Measurements from ENCODE around the gene MSGN1.
"Not testable (repeated sequence)": the region's sequence is repeated elsewhere in the genome, so short reads cannot be mapped to it uniquely, and the experiment has no call there.

MSGN1 gene

DNA sequence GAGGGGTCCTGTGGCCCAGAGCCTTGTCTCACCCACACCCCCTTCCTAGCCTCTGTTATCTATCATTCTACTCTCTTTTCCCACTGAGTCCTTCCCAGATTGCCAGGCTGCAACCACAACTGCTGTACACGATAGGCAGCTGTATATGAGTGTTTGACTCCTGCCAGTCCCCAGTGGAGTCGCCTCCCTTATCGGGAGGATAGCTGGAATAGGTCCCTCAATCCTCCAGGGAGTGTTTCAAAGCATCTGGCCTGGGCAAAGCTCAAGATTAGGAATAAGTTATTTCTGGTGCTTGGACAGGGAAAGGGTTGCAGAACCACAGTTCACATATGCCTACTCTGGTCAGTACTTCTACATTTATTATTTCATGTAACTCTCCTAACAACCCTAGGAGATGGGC is 4.8 kb downstream of the MSGN1 start:
- Mint-ChIP-seq H3K9me3 (no peaks in the 10 kb centered on the region), H3K4me3 (no peak overlapping the region), H3K27ac (no peak overlapping the region), H3K27me3 (peaks cover 29% of the 10 kb centered on the region), H3K4me1 (ENCODE audit: low read depth) (peaks cover 2% of the 10 kb centered on the region), H3K36me3 (ENCODE audit: low read depth) (no peaks in the 10 kb centered on the region)
- DNase-seq = no peak

DNA sequence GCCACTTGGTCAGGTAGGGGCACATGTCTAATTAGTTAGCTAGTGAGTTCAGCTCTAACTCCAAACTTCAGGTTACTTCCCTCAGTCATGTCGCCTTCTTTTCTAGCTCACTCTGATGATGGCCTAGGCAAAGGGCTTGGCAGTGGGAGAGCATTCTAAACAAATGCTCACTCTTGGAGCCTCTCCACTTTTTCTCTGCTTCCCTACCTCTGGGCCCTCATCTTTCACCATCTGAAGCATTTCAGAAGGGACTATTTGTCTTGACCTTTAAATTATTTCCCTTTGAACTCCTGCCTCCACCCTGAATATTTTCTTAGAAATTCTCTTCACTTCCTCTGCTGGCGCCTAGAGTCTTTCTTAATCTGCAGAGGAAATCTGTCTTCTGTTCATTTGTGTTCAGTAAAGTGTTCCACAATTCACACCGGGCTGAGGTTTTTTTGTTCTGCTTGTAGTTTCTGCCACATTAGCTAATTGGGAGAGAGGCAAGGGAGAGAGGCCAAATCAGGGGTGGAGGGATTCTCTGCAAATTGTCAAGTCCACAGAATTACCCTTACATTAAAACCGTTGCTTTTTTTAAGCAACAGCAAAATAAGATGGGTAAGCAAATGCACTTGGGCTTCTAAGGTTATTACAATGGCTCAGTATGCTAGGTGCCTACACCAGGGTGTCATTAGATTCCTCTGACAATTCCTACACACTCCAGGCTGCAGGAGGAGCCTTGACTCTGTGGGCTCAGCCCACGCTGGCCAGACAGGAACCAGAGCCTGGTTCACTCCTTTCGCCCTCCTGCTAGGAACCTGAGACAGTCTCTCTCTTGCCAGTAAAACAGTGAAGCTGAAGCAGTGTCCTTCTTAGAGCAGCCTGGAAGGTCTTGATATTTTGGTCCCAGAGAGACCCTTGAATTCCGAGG is 5.5 kb downstream of the MSGN1 start:
- Mint-ChIP-seq H3K36me3 (ENCODE audit: low read depth) (no peaks in the 10 kb centered on the region), H3K27ac (no peak overlapping the region), H3K4me3 (no peak overlapping the region), H3K27me3 (peaks cover 23% of the 10 kb centered on the region), H3K9me3 (no peaks in the 10 kb centered on the region), H3K4me1 (ENCODE audit: low read depth) (peaks cover 2% of the 10 kb centered on the region)
- no peak for DNase-seq

DNA sequence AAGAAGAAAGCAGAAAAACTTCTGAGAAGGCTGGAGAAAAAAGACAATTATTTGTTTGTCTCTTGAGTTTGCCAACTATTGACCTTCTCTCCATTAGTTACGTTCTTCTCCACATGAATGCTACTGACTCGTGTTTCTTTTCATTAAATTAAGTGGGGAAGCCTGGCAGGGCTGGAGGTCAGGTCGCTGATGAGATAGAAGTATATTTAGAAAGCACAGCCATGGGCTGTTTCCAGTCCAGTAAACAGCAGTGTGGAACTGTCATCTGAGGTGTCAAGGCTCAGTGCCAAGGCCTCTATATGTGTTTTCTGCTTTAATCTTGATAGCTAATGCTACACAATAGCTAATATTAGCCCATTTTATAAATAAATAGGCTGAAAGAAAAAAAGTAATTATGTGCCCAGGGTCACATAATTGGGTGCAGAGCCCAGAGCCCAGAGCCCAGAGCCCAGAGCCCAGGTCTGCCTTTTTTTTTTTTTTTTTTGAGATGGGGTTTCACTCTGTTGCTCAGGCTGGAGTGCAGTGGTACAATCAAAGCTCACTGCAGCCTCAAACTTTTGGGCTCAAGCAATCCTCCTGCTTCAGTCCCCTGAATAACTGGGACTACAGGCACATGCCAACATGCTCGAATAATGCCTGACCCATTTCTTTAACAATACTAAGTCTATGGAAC is 6.3 kb downstream of the MSGN1 start:
- Mint-ChIP-seq H3K36me3 (ENCODE audit: low read depth) (no peaks in the 10 kb centered on the region), H3K27ac (no peak overlapping the region), H3K27me3 (peaks cover 21% of the 10 kb centered on the region), H3K4me1 (ENCODE audit: low read depth) (peaks cover 2% of the 10 kb centered on the region), H3K4me3 (no peak overlapping the region), H3K9me3 (no peaks in the 10 kb centered on the region)
- DNase-seq = no peak

DNA sequence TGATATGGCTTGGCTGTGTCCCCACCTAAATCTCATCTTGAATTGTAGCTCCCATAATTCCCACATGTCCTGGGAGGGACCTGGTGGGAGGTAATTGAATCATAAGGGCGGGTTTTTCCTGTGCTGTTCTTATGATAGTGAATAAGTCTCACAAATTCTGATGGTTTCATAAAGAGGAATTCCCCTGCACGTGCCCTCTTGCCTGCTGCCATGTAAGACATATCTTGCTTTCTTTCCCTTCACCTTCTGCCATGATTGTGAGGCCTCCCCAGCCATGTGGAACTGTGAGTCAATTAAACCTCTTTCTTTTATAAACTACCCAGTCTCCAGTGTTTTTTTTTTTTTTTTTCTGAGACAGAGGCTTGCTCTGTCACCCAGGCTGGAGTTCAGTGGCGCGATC is 7.4 kb downstream of the MSGN1 start:
- DNase-seq; H3K4me3 Mint-ChIP-seq; H3K27ac Mint-ChIP-seq; H3K4me1 Mint-ChIP-seq (ENCODE audit: low read depth); H3K36me3 Mint-ChIP-seq (ENCODE audit: low read depth); H3K9me3 Mint-ChIP-seq: not testable (repeated sequence)
- H3K27me3 Mint-ChIP-seq = peaks cover 27% of the 10 kb centered on the region

DNA sequence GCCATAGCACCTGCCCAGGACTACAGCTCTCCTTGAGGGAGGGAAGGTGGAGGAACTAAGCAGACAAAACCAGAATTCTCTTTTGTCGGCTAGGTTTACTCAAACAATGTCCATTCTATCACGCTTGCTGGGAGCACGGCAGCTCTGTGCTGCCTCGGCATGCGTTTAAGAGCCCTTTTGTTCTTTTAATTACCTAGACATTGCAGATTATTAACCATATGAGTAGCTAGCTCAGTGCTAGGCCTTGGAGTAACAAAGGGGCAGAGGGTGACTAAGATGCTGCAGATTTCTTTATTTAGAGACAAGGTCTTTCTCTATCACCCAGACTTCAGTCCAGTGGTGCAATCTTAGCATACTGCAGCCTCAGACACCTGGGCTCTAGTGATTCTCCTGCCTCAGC is 11.1 kb downstream of the MSGN1 start:
- no peak overlapping the region for H3K4me3 Mint-ChIP-seq
- H3K4me1 Mint-ChIP-seq (ENCODE audit: low read depth) = peaks cover 5% of the 10 kb centered on the region
- H3K36me3 Mint-ChIP-seq (ENCODE audit: low read depth) = no peaks in the 10 kb centered on the region
- no peak for DNase-seq
- H3K27me3 Mint-ChIP-seq = peaks cover 48% of the 10 kb centered on the region
- H3K27ac Mint-ChIP-seq = no peak overlapping the region
- no peaks in the 10 kb centered on the region for H3K9me3 Mint-ChIP-seq

DNA sequence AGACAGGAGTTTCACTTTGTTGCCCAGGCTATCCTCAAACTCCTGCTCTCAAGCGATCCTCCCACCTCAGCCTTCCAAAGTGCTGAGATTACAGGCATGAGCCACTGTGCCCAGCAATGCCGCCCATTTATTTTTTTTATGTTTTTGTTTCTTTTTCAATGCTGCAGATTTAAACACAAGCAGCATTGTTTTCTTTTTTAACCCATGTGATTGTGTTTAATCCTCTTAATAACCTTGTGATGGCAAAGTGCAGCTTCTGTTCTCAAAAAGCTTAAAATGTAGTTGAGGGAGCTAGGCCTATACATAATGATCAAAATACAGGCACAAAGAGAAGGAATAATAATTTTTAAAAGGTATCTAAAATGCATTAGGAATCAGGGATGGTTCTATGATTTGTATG is 11.5 kb downstream of the MSGN1 start:
- Mint-ChIP-seq H3K9me3 (no peaks in the 10 kb centered on the region), H3K4me1 (ENCODE audit: low read depth) (peaks cover 5% of the 10 kb centered on the region), H3K27ac (no peak overlapping the region), H3K27me3 (peaks cover 46% of the 10 kb centered on the region), H3K4me3 (no peak overlapping the region), H3K36me3 (ENCODE audit: low read depth) (no peaks in the 10 kb centered on the region)
- no peak for DNase-seq

DNA sequence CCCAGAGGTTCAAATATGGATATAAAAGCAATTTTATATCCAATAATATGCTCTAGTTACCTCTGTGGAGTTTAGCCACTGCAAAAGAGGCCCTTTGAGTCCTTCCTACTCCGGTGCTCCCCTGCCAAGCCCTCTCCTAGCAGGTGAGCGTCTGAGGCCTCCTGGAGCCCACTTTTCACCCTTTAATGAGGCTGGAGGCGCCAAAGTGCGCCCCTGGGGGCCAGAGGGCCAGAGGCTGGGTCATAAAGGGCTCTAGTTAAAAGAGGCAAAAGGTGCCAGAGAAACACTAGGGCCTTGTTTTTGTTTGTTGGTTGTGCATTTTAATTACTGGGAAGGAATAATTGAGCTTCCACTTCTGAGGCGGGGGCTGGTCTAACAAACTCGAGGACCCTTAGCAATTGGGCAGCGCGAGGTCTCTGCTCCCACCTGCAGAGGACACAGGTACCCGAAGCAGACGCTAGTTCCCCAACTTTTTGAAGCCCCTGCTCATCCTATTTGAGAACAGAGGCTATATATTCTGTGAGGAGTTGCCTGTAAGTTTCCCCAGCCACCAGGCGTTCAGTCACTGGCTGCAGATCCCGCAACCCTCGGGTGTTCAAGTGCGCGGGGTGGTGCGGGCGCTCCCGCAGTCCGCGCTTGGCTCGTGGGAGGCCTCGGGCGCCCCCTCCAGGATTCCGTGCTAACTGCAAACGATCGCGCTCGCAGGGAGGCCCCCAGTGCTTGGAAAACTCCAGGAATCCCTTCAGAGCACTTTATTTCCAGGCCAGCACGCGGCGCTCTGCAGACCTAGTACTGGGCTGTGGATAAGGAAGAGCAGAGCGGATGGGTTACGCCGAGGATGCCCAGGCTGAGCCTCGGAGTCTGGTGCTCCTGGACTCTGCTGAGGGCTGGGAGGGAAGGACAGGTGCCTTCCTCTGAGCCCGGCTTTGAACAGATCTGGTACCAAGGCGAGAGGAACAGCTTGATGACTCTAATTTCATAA is 14.1 kb downstream of the MSGN1 start:
- Mint-ChIP-seq H3K4me3 (no peak overlapping the region), H3K9me3 (no peaks in the 10 kb centered on the region), H3K27me3 (peaks cover 39% of the 10 kb centered on the region), H3K4me1 (ENCODE audit: low read depth) (peaks cover 5% of the 10 kb centered on the region), H3K27ac (no peak overlapping the region), H3K36me3 (ENCODE audit: low read depth) (no peaks in the 10 kb centered on the region)
- peak; percentile 59 for DNase-seq

DNA sequence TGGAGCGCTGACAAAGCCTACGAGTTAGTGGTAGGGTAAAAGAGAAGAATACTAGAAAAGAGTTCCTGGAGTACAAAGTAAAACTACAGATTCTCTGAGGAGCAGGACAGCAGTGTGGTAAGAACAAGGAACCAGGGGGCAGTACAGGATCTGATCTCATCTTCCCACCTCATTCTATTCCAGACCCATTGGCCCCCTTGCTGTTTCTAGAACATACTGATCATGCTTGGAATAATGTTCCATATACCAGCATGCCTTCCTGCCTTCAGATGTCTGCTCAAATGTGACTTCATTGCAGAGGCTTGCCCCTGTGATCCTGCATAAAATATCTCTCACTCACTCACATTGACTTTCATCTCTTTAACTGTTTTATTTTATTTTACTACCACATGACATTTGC is 19.3 kb downstream of the MSGN1 start:
- H3K27ac Mint-ChIP-seq = no peak overlapping the region
- no peaks in the 10 kb centered on the region for H3K9me3 Mint-ChIP-seq
- peaks cover 13% of the 10 kb centered on the region for H3K27me3 Mint-ChIP-seq
- no peak for DNase-seq
- H3K4me1 Mint-ChIP-seq (ENCODE audit: low read depth) = peaks cover 3% of the 10 kb centered on the region
- H3K36me3 Mint-ChIP-seq (ENCODE audit: low read depth) = no peaks in the 10 kb centered on the region
- no peak overlapping the region for H3K4me3 Mint-ChIP-seq

DNA sequence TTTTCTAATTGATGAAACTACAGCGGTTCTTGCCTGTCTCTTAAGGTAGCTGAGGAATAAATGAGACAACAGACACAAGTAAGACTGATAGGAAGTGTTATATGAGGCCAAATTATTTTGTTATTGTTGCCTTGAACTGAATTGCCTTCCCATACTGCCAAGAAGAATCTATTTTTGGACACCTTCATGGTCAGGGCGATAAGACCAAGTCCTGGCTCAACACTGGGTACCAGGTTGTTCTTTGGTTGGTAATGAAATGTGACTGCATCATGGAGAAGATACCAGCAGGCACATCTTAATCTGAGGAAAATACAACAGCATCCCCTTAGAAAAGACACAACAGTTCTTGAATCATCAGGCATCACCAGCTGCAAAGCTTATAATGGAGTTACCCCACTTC is 23.7 kb downstream of the MSGN1 start:
- no peaks in the 10 kb centered on the region for H3K9me3 Mint-ChIP-seq

DNA sequence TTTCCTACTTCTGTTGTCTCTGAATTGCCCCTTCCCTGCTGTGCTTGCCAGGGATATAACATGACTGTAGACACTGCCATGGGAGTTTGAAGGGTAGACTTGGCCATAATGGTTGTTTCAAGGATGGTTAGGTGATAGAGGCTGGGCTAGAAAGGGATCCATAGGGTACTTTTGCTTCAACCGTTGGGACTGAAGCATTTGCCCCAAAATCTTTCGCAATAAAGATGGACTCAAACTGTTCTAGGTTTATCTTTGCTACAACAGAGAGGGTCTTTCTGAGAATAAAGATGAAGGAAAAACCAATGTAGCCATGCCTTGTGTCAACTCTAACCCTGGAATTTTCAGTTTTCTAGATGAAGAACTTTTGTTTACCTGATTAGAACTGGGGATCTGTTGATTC is 27.2 kb downstream of the MSGN1 start:
- no peak for DNase-seq
- H3K36me3 Mint-ChIP-seq (ENCODE audit: low read depth) = no peaks in the 10 kb centered on the region
- no peaks in the 10 kb centered on the region for H3K4me1 Mint-ChIP-seq (ENCODE audit: low read depth)
- H3K4me3 Mint-ChIP-seq = no peak overlapping the region
- no peaks in the 10 kb centered on the region for H3K9me3 Mint-ChIP-seq
- H3K27me3 Mint-ChIP-seq = peaks cover 8% of the 10 kb centered on the region
- H3K27ac Mint-ChIP-seq = no peak overlapping the region

More for the DNA sequence above, 23.7 kb downstream of the MSGN1 start:
- no peak for DNase-seq
- Mint-ChIP-seq H3K27ac (no peak overlapping the region), H3K36me3 (ENCODE audit: low read depth) (no peaks in the 10 kb centered on the region), H3K4me1 (ENCODE audit: low read depth) (no peaks in the 10 kb centered on the region), H3K27me3 (peaks cover 12% of the 10 kb centered on the region), H3K4me3 (no peak overlapping the region)

DNA sequence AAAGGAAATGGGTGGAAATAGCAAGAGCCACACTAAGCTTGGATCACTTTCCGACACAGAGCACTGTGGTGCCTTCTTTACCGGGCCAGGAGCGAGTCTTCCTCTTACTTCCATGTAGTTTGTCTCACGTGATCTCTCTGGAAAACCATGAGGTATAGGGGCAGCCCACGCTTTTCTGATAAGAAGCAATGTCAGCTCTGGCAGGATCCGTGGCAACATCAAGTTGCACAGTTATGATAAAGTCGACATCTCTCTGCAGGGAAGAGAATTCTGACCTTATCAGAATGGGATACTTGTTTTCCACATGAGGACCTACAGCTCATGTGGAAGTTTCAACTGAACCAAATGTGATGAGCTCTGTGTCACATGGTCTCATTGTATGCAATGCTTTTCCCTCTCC is 29.5 kb downstream of the MSGN1 start:
- no peaks in the 10 kb centered on the region for H3K36me3 Mint-ChIP-seq (ENCODE audit: low read depth)
- H3K27ac Mint-ChIP-seq = no peak overlapping the region
- no peak overlapping the region for H3K4me3 Mint-ChIP-seq
- no peak for DNase-seq
- H3K27me3 Mint-ChIP-seq = peaks cover 8% of the 10 kb centered on the region
- H3K9me3 Mint-ChIP-seq = no peaks in the 10 kb centered on the region
- H3K4me1 Mint-ChIP-seq (ENCODE audit: low read depth) = no peaks in the 10 kb centered on the region

DNA sequence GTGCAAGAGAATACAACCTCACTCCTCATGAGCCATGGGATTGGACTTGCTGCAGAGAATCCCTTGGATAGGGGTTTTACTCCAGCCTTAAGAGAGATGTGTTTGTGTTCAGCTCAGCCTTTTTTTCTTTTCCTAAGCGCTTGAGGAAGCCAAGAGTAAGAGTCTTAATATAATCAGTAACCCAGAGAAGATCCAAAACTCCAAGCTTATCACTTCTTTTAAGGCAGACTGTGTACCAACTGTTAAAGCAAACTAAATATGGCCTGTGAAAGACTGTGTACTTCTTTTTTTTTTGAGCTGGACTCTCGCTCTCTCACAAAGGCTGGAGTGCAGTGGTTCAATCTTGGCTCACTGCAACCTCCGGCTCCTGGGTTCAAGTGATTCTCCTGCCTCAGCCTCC is 30.4 kb downstream of the MSGN1 start:
- no peak overlapping the region for H3K4me3 Mint-ChIP-seq
- no peaks in the 10 kb centered on the region for H3K9me3 Mint-ChIP-seq
- H3K27me3 Mint-ChIP-seq = peaks cover 11% of the 10 kb centered on the region
- no peaks in the 10 kb centered on the region for H3K36me3 Mint-ChIP-seq (ENCODE audit: low read depth)
- no peak for DNase-seq
- H3K27ac Mint-ChIP-seq = no peak overlapping the region
- H3K4me1 Mint-ChIP-seq (ENCODE audit: low read depth) = no peaks in the 10 kb centered on the region

DNA sequence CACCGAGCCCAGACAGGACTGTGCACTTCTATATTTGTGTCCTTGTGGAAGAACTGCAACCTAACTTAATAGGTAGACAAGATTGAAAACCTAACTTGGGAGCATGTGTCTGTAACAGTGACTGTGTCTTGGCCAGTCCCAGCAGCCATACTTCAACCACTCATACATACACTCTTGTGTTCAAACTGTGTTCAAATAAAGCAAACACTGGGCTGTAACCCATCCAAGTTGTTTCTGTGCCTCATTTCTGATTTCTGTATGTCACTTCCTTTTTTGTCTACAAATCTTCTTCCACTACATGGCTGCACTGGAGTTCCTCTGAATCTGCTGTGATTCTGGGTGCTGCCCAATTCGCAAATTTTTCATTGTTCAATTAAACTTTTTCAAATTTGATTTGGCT is 31.0 kb downstream of the MSGN1 start:
- no peaks in the 10 kb centered on the region for H3K4me1 Mint-ChIP-seq (ENCODE audit: low read depth)
- H3K4me3 Mint-ChIP-seq = no peak overlapping the region
- peaks cover 10% of the 10 kb centered on the region for H3K27me3 Mint-ChIP-seq
- DNase-seq = no peak
- H3K9me3 Mint-ChIP-seq = no peaks in the 10 kb centered on the region
- no peak overlapping the region for H3K27ac Mint-ChIP-seq
- H3K36me3 Mint-ChIP-seq (ENCODE audit: low read depth) = no peaks in the 10 kb centered on the region

DNA sequence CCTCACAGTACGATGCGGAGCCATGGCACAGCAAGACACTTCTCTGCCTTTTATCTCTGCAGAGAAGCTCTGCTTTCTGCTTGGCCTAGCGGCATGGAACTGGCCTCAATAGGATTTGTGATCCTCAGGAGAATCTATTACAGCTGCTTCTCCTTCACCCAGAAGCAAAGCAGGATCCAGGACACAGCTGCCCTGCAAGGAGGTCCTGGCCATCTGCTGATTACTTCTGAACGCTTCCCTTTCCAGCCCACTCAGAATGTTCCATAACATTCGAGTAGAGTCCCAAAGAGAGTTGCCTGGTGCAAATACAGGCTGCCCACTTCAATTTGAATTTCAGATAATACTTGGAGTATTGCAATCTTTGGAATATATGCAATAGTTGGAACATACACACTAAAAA is 33.0 kb downstream of the MSGN1 start:
- Mint-ChIP-seq H3K36me3 (ENCODE audit: low read depth) (no peaks in the 10 kb centered on the region), H3K27ac (no peak overlapping the region), H3K4me1 (ENCODE audit: low read depth) (no peaks in the 10 kb centered on the region), H3K4me3 (no peak overlapping the region), H3K9me3 (no peaks in the 10 kb centered on the region), H3K27me3 (peaks cover 15% of the 10 kb centered on the region)
- DNase-seq = no peak

Data from activated T-cell treated with anti-CD3 and anti-CD28 coated beads, Interleukin-2, amount 50 U/mL, for 24 hours (primary cell).